ENCODE results near the gene AMH. TPM values are rescaled to one million over a fixed set of nuclear protein-coding genes. Genes with fewer than 3 reads are reported as not detected.

Gene AMH
- total RNA-seq, 1 experiment from 2014 or later, result 1.9 TPM

- Histone ChIP-seq H3K27me3 (ENCODE audit: low read length) (no peaks in the 10 kb centered on the region), H3K9ac (ENCODE audit: low read length) (no peak overlapping the region), H3K79me2 (ENCODE audit: low read length) (no peaks in the 10 kb centered on the region), H4K20me1 (ENCODE audit: insufficient read depth, low read depth, low read length) (no peaks in the 10 kb centered on the region), H3K4me2 (ENCODE audit: low read depth, low read length, poor library complexity, severe bottlenecking) (no peak overlapping the region), H2AFZ (ENCODE audit: low read length) (no peak overlapping the region), H3K36me3 (ENCODE audit: insufficient read depth, low read length) (peaks cover 7% of the 10 kb centered on the region), H3K4me1 (ENCODE audit: low read length) (peaks cover 13% of the 10 kb centered on the region), H3K9me3 (ENCODE audit: low read length) (no peaks in the 10 kb centered on the region), H3K27ac (ENCODE audit: low read length) (no peak overlapping the region), H3K9me2 (replicated peaks; ENCODE audit: insufficient read depth, low read length) (no peaks in the 10 kb centered on the region), H3K4me3 (ENCODE audit: low read length) (no peak overlapping the region)
- DNase-seq, result no peak
These were observed 40.1 kb upstream of the AMH start for GRCh38 chr19:2208975-2209374.

- Histone ChIP-seq H3K27ac (ENCODE audit: low read length) (no peak overlapping the region), H3K79me2 (ENCODE audit: low read length) (no peaks in the 10 kb centered on the region), H3K4me1 (ENCODE audit: low read length) (peaks cover 8% of the 10 kb centered on the region), H3K4me3 (ENCODE audit: low read length) (no peak overlapping the region), H4K20me1 (ENCODE audit: insufficient read depth, low read depth, low read length) (no peaks in the 10 kb centered on the region), H3K4me2 (ENCODE audit: low read depth, low read length, poor library complexity, severe bottlenecking) (no peak overlapping the region), H3K9me3 (ENCODE audit: low read length) (no peaks in the 10 kb centered on the region), H3K9ac (ENCODE audit: low read length) (no peak overlapping the region), H3K27me3 (ENCODE audit: low read length) (no peaks in the 10 kb centered on the region), H3K9me2 (replicated peaks; ENCODE audit: insufficient read depth, low read length) (no peaks in the 10 kb centered on the region), H3K36me3 (ENCODE audit: insufficient read depth, low read length) (peaks cover 7% of the 10 kb centered on the region), H2AFZ (ENCODE audit: low read length) (no peak overlapping the region)
- no peak for DNase-seq
These were observed 39.7 kb upstream of the AMH start for GRCh38 chr19:2209408-2209807.

GRCh38 chr19:2210206-2210605, 38.9 kb upstream of the AMH start:
- no peaks in the 10 kb centered on the region for H3K9me2 ChIP-seq (replicated peaks; ENCODE audit: insufficient read depth, low read length)
- no peaks in the 10 kb centered on the region for H3K27me3 ChIP-seq (ENCODE audit: low read length)
- no peak overlapping the region for H3K4me2 ChIP-seq (ENCODE audit: low read depth, low read length, poor library complexity, severe bottlenecking)
- DNase-seq, result no peak
- H2AFZ ChIP-seq (ENCODE audit: low read length), result no peak overlapping the region
- peaks cover 7% of the 10 kb centered on the region for H3K36me3 ChIP-seq (ENCODE audit: insufficient read depth, low read length)
- no peaks in the 10 kb centered on the region for H4K20me1 ChIP-seq (ENCODE audit: insufficient read depth, low read depth, low read length)
- H3K27ac ChIP-seq (ENCODE audit: low read length), result no peak overlapping the region
- H3K9me3 ChIP-seq (ENCODE audit: low read length), result no peaks in the 10 kb centered on the region
- no peak overlapping the region for H3K4me3 ChIP-seq (ENCODE audit: low read length)
- no peaks in the 10 kb centered on the region for H3K79me2 ChIP-seq (ENCODE audit: low read length)
- H3K4me1 ChIP-seq (ENCODE audit: low read length), result peaks cover 6% of the 10 kb centered on the region; the same call in 1 of the 2 replicates
- H3K9ac ChIP-seq (ENCODE audit: low read length), result no peak overlapping the region

GRCh38 chr19:2210987-2211740, 38.0 kb upstream of the AMH start:
- H3K4me2 ChIP-seq (ENCODE audit: low read depth, low read length, poor library complexity, severe bottlenecking), result no peak overlapping the region
- no peaks in the 10 kb centered on the region for H4K20me1 ChIP-seq (ENCODE audit: insufficient read depth, low read depth, low read length)
- no peak overlapping the region for H3K27ac ChIP-seq (ENCODE audit: low read length)
- no peaks in the 10 kb centered on the region for H3K27me3 ChIP-seq (ENCODE audit: low read length)
- peaks cover 6% of the 10 kb centered on the region; the same call in 1 of the 2 replicates for H3K4me1 ChIP-seq (ENCODE audit: low read length)
- no peaks in the 10 kb centered on the region for H3K9me2 ChIP-seq (replicated peaks; ENCODE audit: insufficient read depth, low read length)
- H3K36me3 ChIP-seq (ENCODE audit: insufficient read depth, low read length), result peaks cover 7% of the 10 kb centered on the region
- DNase-seq, result no peak
- no peak overlapping the region for H3K9ac ChIP-seq (ENCODE audit: low read length)
- H3K79me2 ChIP-seq (ENCODE audit: low read length), result no peaks in the 10 kb centered on the region
- no peak overlapping the region for H3K4me3 ChIP-seq (ENCODE audit: low read length)
- H3K9me3 ChIP-seq (ENCODE audit: low read length), result no peaks in the 10 kb centered on the region
- H2AFZ ChIP-seq (ENCODE audit: low read length), result no peak overlapping the region

- Histone ChIP-seq H2AFZ (ENCODE audit: low read length) (no peak overlapping the region), H3K9me3 (ENCODE audit: low read length) (no peaks in the 10 kb centered on the region), H3K9ac (ENCODE audit: low read length) (no peak overlapping the region), H3K36me3 (ENCODE audit: insufficient read depth, low read length) (peaks cover 7% of the 10 kb centered on the region), H3K9me2 (replicated peaks; ENCODE audit: insufficient read depth, low read length) (no peaks in the 10 kb centered on the region), H3K4me2 (ENCODE audit: low read depth, low read length, poor library complexity, severe bottlenecking) (no peak overlapping the region), H4K20me1 (ENCODE audit: insufficient read depth, low read depth, low read length) (no peaks in the 10 kb centered on the region), H3K4me3 (ENCODE audit: low read length) (no peak overlapping the region), H3K4me1 (ENCODE audit: low read length) (peaks cover 3% of the 10 kb centered on the region; the same call in 1 of the 2 replicates), H3K79me2 (ENCODE audit: low read length) (no peaks in the 10 kb centered on the region), H3K27ac (ENCODE audit: low read length) (no peak overlapping the region), H3K27me3 (ENCODE audit: low read length) (no peaks in the 10 kb centered on the region)
- DNase-seq, result no peak
These were observed 36.0 kb upstream of the AMH start for GRCh38 chr19:2212861-2213711.

GRCh38 chr19:2213799-2214198, 35.3 kb upstream of the AMH start:
- H3K36me3 ChIP-seq (ENCODE audit: insufficient read depth, low read length), result peaks cover 7% of the 10 kb centered on the region
- no peak overlapping the region for H3K9ac ChIP-seq (ENCODE audit: low read length)
- H3K4me2 ChIP-seq (ENCODE audit: low read depth, low read length, poor library complexity, severe bottlenecking), result no peak overlapping the region
- no peaks in the 10 kb centered on the region for H3K79me2 ChIP-seq (ENCODE audit: low read length)
- DNase-seq, result no peak
- no peaks in the 10 kb centered on the region for H3K4me1 ChIP-seq (ENCODE audit: low read length)
- no peak overlapping the region for H2AFZ ChIP-seq (ENCODE audit: low read length)
- no peak overlapping the region for H3K4me3 ChIP-seq (ENCODE audit: low read length)
- H3K27me3 ChIP-seq (ENCODE audit: low read length), result no peaks in the 10 kb centered on the region
- no peaks in the 10 kb centered on the region for H3K9me3 ChIP-seq (ENCODE audit: low read length)
- H3K27ac ChIP-seq (ENCODE audit: low read length), result no peak overlapping the region
- H4K20me1 ChIP-seq (ENCODE audit: insufficient read depth, low read depth, low read length), result no peaks in the 10 kb centered on the region
- no peaks in the 10 kb centered on the region for H3K9me2 ChIP-seq (replicated peaks; ENCODE audit: insufficient read depth, low read length)

GRCh38 chr19:2214251-2214650, 34.9 kb upstream of the AMH start:
- Histone ChIP-seq H3K9me2 (replicated peaks; ENCODE audit: insufficient read depth, low read length) (no peaks in the 10 kb centered on the region), H3K4me2 (ENCODE audit: low read depth, low read length, poor library complexity, severe bottlenecking) (no peak overlapping the region), H3K27me3 (ENCODE audit: low read length) (no peaks in the 10 kb centered on the region), H3K9ac (ENCODE audit: low read length) (no peak overlapping the region), H3K4me3 (ENCODE audit: low read length) (no peak overlapping the region), H3K9me3 (ENCODE audit: low read length) (no peaks in the 10 kb centered on the region), H2AFZ (ENCODE audit: low read length) (no peak overlapping the region), H3K36me3 (ENCODE audit: insufficient read depth, low read length) (peaks cover 7% of the 10 kb centered on the region), H3K4me1 (ENCODE audit: low read length) (no peaks in the 10 kb centered on the region), H3K79me2 (ENCODE audit: low read length) (no peaks in the 10 kb centered on the region), H3K27ac (ENCODE audit: low read length) (no peak overlapping the region), H4K20me1 (ENCODE audit: insufficient read depth, low read depth, low read length) (no peaks in the 10 kb centered on the region)
- DNase-seq, result no peak

GRCh38 chr19:2215281-2215751, 33.8 kb upstream of the AMH start:
- H3K79me2 ChIP-seq (ENCODE audit: low read length), result no peaks in the 10 kb centered on the region
- no peaks in the 10 kb centered on the region for H3K9me2 ChIP-seq (replicated peaks; ENCODE audit: insufficient read depth, low read length)
- no peak overlapping the region for H2AFZ ChIP-seq (ENCODE audit: low read length)
- H3K27me3 ChIP-seq (ENCODE audit: low read length), result no peaks in the 10 kb centered on the region
- no peak overlapping the region for H3K4me3 ChIP-seq (ENCODE audit: low read length)
- H4K20me1 ChIP-seq (ENCODE audit: insufficient read depth, low read depth, low read length), result no peaks in the 10 kb centered on the region
- H3K4me2 ChIP-seq (ENCODE audit: low read depth, low read length, poor library complexity, severe bottlenecking), result no peak overlapping the region
- H3K9me3 ChIP-seq (ENCODE audit: low read length), result no peaks in the 10 kb centered on the region
- no peak for DNase-seq
- H3K4me1 ChIP-seq (ENCODE audit: low read length), result no peaks in the 10 kb centered on the region
- H3K36me3 ChIP-seq (ENCODE audit: insufficient read depth, low read length), result peaks cover 7% of the 10 kb centered on the region
- H3K9ac ChIP-seq (ENCODE audit: low read length), result no peak overlapping the region
- no peak overlapping the region for H3K27ac ChIP-seq (ENCODE audit: low read length)
